ENCODE data around the gene PCGF6. TPM values are rescaled to one million over a fixed set of nuclear protein-coding genes. Genes with fewer than 3 reads are reported as not detected.
"Not testable (repeated sequence)": the region's sequence is repeated elsewhere in the genome, so short reads cannot be mapped to it uniquely, and the experiment has no call there.

The PCGF6 gene
- total and polyA plus RNA-seq, 2 experiments from 2014 or later = 7.7 to 9.0 TPM

- no peak for DNase-seq (ENCODE audit: low spot score)
- Histone ChIP-seq H3K9me2 (replicated peaks; ENCODE audit: insufficient read depth) (no peaks in the 10 kb centered on the region), H3K27ac (no peak overlapping the region), H3K4me1 (ENCODE audit: insufficient read depth) (no peaks in the 10 kb centered on the region), H3K27me3 (no peaks in the 10 kb centered on the region), H2AFZ (no peak overlapping the region), H4K20me1 (ENCODE audit: insufficient read depth, poor library complexity, severe bottlenecking) (no peaks in the 10 kb centered on the region), H3K79me2 (no peaks in the 10 kb centered on the region), H3K36me3 (replicated peaks; ENCODE audit: insufficient read depth, low read depth) (no peaks in the 10 kb centered on the region), H3K4me3 (no peak overlapping the region), H3K9me3 (ENCODE audit: low read depth) (no peaks in the 10 kb centered on the region), H3K4me2 (no peak overlapping the region)
- no peak for TF ChIP-seq CTCF (IDR thresholded peaks at IDR 0.05; ENCODE audit: poor library complexity)
- TF ChIP-seq EZH2 (IDR thresholded peaks at IDR 0.05; ENCODE audit: borderline replicate concordance) = no peak
- TF ChIP-seq EZH2phosphoT487 (IDR thresholded peaks at IDR 0.05; ENCODE audit: low read depth, severe bottlenecking, unreplicated experiment) = no peak
- WGBS (ENCODE audit: low lambda C conversion rate, missing lambda C conversion rate) = 81% methylated on average over 3 of the region's 3 CpGs
These were observed 88.7 kb downstream of the PCGF6 start for GRCh38 chr10:103262229-103262628.

GRCh38 chr10:103259989-103260388 is 91.0 kb downstream of the PCGF6 start:
- Histone ChIP-seq H3K79me2 (no peaks in the 10 kb centered on the region), H4K20me1 (ENCODE audit: insufficient read depth, poor library complexity, severe bottlenecking) (no peaks in the 10 kb centered on the region), H3K4me3 (no peak overlapping the region), H3K4me2 (no peak overlapping the region), H3K9me3 (ENCODE audit: low read depth) (no peaks in the 10 kb centered on the region), H3K27ac (no peak overlapping the region), H3K27me3 (no peaks in the 10 kb centered on the region), H3K4me1 (ENCODE audit: insufficient read depth) (no peaks in the 10 kb centered on the region), H3K9me2 (replicated peaks; ENCODE audit: insufficient read depth) (no peaks in the 10 kb centered on the region), H3K36me3 (replicated peaks; ENCODE audit: insufficient read depth, low read depth) (no peaks in the 10 kb centered on the region), H2AFZ (no peak overlapping the region)
- WGBS (ENCODE audit: low lambda C conversion rate, missing lambda C conversion rate) = 87% methylated on average over 5 of the region's 5 CpGs
- TF ChIP-seq CTCF (IDR thresholded peaks at IDR 0.05; ENCODE audit: poor library complexity) (no peak), EZH2phosphoT487 (IDR thresholded peaks at IDR 0.05; ENCODE audit: low read depth, severe bottlenecking, unreplicated experiment) (no peak), EZH2 (IDR thresholded peaks at IDR 0.05; ENCODE audit: borderline replicate concordance) (no peak)
- DNase-seq (ENCODE audit: low spot score) = no peak

GRCh38 chr10:103258928-103259327 is 92.0 kb downstream of the PCGF6 start:
- WGBS (ENCODE audit: low lambda C conversion rate, missing lambda C conversion rate) = 92% methylated on average over 4 of the region's 4 CpGs
- not testable (repeated sequence) for H3K4me2 ChIP-seq; DNase-seq (ENCODE audit: low spot score); H3K4me3 ChIP-seq; H3K27ac ChIP-seq; H3K79me2 ChIP-seq; H4K20me1 ChIP-seq (ENCODE audit: insufficient read depth, poor library complexity, severe bottlenecking); H3K9me3 ChIP-seq (ENCODE audit: low read depth); H2AFZ ChIP-seq; H3K4me1 ChIP-seq (ENCODE audit: insufficient read depth); H3K27me3 ChIP-seq; H3K9me2 ChIP-seq (replicated peaks; ENCODE audit: insufficient read depth); H3K36me3 ChIP-seq (replicated peaks; ENCODE audit: insufficient read depth, low read depth)

- Histone ChIP-seq H3K4me2 (no peak overlapping the region), H2AFZ (no peak overlapping the region), H3K79me2 (no peaks in the 10 kb centered on the region), H3K36me3 (replicated peaks; ENCODE audit: insufficient read depth, low read depth) (no peaks in the 10 kb centered on the region), H3K27me3 (no peaks in the 10 kb centered on the region), H4K20me1 (ENCODE audit: insufficient read depth, poor library complexity, severe bottlenecking) (no peaks in the 10 kb centered on the region), H3K9me3 (ENCODE audit: low read depth) (no peaks in the 10 kb centered on the region), H3K27ac (no peak overlapping the region), H3K9me2 (replicated peaks; ENCODE audit: insufficient read depth) (no peaks in the 10 kb centered on the region), H3K4me3 (no peak overlapping the region), H3K4me1 (ENCODE audit: insufficient read depth) (no peaks in the 10 kb centered on the region)
- TF ChIP-seq EZH2 (IDR thresholded peaks at IDR 0.05; ENCODE audit: borderline replicate concordance) = no peak
- no peak for TF ChIP-seq CTCF (IDR thresholded peaks at IDR 0.05; ENCODE audit: poor library complexity)
- no peak for TF ChIP-seq EZH2phosphoT487 (IDR thresholded peaks at IDR 0.05; ENCODE audit: low read depth, severe bottlenecking, unreplicated experiment)
- no peak for DNase-seq (ENCODE audit: low spot score)
These were observed 93.1 kb downstream of the PCGF6 start for GRCh38 chr10:103257812-103258211.
